ENCODE data around the gene SLC26A1.

- TF ChIP-seq CTCF (IDR thresholded peaks at IDR 0.05; ENCODE audit: low read length): no peak
- no peak for TF ChIP-seq EZH2 (optimal IDR thresholded peaks at IDR 0.05; ENCODE audit: low read depth, low read length)
- TF ChIP-seq EZH2phosphoT487 (IDR thresholded peaks at IDR 0.05; ENCODE audit: low read length): no peak
These were observed 39.7 kb downstream of the SLC26A1 start for GRCh38 chr4:953574-953915.

Data from MM.1S (cell line).